ENCODE measurements around the gene PCYT1A. TPM values are rescaled to one million over a fixed set of nuclear protein-coding genes. Genes with fewer than 3 reads are reported as not detected.

Gene PCYT1A
- total RNA-seq, 1 experiment from 2014 or later: 91.2 TPM

DNA sequence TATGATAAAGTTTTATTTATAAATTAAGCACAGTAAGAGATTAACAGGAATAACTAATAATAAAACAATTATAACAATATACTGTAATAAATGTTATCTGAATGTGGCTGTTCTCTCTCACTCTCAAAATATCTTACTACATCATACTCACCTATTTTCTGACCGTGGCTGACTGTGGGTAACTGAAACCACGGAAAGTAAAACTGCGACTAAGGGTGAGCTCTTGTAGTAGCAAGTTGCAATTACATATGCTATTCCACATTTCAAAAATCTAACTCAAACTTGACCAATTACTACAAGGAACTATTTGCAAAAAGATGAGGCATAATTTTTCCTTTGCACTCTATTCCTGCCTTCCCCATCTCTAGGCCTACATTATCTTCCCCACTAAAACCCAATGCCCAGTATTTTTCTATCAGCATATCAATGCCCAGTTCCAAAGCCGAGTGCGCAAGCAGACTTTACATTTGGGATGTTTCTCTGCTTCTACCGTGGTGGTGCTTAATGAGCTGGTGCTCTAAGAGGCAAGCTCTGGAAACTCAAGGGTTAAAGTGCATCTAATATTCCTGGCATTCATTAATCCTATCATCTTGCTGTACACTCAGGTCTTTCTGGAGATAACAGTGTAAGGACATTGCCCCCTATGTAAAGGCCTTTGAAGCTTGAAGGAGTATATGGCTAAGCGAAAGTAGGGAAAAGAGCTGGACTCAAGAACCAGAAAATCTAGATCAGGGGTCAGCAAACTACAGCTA, 6.7 kb downstream of the PCYT1A start:
- Histone ChIP-seq H3K79me2 (ENCODE audit: low read depth) (peaks cover 87% of the 10 kb centered on the region), H3K9me2 (ENCODE audit: insufficient read depth) (no peaks in the 10 kb centered on the region), H3K27me3 (ENCODE audit: insufficient read depth, low read depth) (no peaks in the 10 kb centered on the region), H3K4me2 (no peak overlapping the region), H3K27ac (peak overlapping the region; percentile 14), H3K4me1 (replicated peaks; ENCODE audit: insufficient read depth) (peaks cover 35% of the 10 kb centered on the region), H4K20me1 (ENCODE audit: insufficient read depth) (no peaks in the 10 kb centered on the region), H3K9me3 (ENCODE audit: insufficient read depth, low read depth) (no peaks in the 10 kb centered on the region), H2AFZ (no peak overlapping the region), H3K4me3 (no peak overlapping the region), H3K36me3 (ENCODE audit: low read depth) (peaks cover 8% of the 10 kb centered on the region; the same call in 1 of the 2 replicates), H3F3A (ENCODE audit: insufficient read depth, low read depth) (peaks cover 35% of the 10 kb centered on the region)
- no TSS peak for BruUV-seq (replicated peaks)
- intact Hi-C loops (cut with micrococcal nuclease; ENCODE audit: unreplicated experiment): no loop called here
- ChIA-PET POLR2A (ENCODE audit: unreplicated experiment) (no interaction called here), CTCF (interaction anchor here (0.6 kb wide), 1 partner anchor 201 kb away, joined by 3 read pairs; no protein-coding TSS in a partner anchor)
- no peak for TF ChIP-seq EZH2 (IDR thresholded peaks at IDR 0.05; ENCODE audit: low read depth)
- TF ChIP-seq, protein P1, sequence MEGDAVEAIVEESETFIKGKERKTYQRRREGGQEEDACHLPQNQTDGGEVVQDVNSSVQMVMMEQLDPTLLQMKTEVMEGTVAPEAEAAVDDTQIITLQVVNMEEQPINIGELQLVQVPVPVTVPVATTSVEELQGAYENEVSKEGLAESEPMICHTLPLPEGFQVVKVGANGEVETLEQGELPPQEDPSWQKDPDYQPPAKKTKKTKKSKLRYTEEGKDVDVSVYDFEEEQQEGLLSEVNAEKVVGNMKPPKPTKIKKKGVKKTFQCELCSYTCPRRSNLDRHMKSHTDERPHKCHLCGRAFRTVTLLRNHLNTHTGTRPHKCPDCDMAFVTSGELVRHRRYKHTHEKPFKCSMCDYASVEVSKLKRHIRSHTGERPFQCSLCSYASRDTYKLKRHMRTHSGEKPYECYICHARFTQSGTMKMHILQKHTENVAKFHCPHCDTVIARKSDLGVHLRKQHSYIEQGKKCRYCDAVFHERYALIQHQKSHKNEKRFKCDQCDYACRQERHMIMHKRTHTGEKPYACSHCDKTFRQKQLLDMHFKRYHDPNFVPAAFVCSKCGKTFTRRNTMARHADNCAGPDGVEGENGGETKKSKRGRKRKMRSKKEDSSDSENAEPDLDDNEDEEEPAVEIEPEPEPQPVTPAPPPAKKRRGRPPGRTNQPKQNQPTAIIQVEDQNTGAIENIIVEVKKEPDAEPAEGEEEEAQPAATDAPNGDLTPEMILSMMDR (conservative IDR thresholded peaks at IDR 0.05): no peak
- DNase-seq: no peak

DNA sequence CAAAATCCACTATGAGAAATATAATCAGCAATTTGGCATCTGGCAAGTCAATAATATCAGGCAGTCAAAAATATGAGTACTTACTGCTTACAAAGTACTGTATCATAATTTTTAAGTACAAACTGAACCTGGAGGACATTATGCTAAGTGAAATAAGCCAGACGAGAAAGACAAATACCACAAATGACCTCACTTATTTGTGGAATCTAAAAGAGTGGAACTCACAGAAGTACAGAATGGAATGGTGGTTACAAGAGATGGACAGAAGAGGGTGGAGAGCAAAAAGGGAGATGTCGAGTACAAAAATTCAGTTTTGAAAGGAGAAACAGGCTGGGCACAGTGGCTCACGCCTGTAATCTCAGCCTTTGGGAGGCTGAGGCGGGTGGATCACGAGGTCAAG, 12.4 kb downstream of the PCYT1A start:
- DNase-seq: no peak
- H3F3A ChIP-seq (ENCODE audit: insufficient read depth, low read depth): peaks cover 31% of the 10 kb centered on the region
- no TSS peak for BruUV-seq (replicated peaks)
- ChIA-PET POLR2A (ENCODE audit: unreplicated experiment) (interaction anchor here (0.7 kb wide), 2 partner anchors 40 to 161 kb away, joined by 4 to 14 read pairs; no protein-coding TSS in a partner anchor), CTCF (no interaction called here)
- intact Hi-C loops (cut with micrococcal nuclease; ENCODE audit: unreplicated experiment): no loop called here
- H2AFZ ChIP-seq: no peak overlapping the region
- peaks cover 11% of the 10 kb centered on the region; the same call in 1 of the 2 replicates for H3K36me3 ChIP-seq (ENCODE audit: low read depth)
- H3K79me2 ChIP-seq (ENCODE audit: low read depth): peaks cover 67% of the 10 kb centered on the region
- no peaks in the 10 kb centered on the region for H4K20me1 ChIP-seq (ENCODE audit: insufficient read depth)
- H3K4me3 ChIP-seq: no peak overlapping the region
- TF ChIP-seq, protein P1 (conservative IDR thresholded peaks at IDR 0.05): no peak
- TF ChIP-seq EZH2 (IDR thresholded peaks at IDR 0.05; ENCODE audit: low read depth): no peak
- H3K4me1 ChIP-seq (replicated peaks; ENCODE audit: insufficient read depth): peaks cover 33% of the 10 kb centered on the region
- peak overlapping the region; percentile 27 for H3K4me2 ChIP-seq
- peak overlapping the region; percentile 59 for H3K27ac ChIP-seq
- H3K9me2 ChIP-seq (ENCODE audit: insufficient read depth): no peaks in the 10 kb centered on the region
- H3K9me3 ChIP-seq (ENCODE audit: insufficient read depth, low read depth): no peaks in the 10 kb centered on the region
- no peaks in the 10 kb centered on the region for H3K27me3 ChIP-seq (ENCODE audit: insufficient read depth, low read depth)

DNA sequence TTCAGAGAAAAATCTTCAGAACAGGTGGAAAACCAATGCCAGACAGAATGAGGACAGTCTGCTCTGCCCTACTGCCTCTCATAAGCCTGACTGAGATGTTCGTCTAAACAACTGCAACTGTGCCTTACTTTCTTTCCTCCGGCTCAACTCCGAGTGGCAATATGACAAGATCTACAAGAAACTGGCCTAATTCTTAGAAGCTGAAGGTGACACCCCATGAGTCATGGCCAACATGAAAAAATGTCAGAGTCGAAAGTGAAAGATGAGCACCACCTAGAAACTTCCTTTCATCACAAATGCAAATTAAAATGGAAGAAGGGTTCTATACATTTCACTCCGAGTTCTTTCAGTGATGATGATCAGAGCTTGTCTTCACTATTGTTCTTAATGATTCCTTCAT, 12.9 kb downstream of the PCYT1A start:
- Histone ChIP-seq H3K27me3 (ENCODE audit: insufficient read depth, low read depth) (no peaks in the 10 kb centered on the region), H3K9me2 (ENCODE audit: insufficient read depth) (no peaks in the 10 kb centered on the region), H4K20me1 (ENCODE audit: insufficient read depth) (no peaks in the 10 kb centered on the region), H3K4me3 (no peak overlapping the region), H3K36me3 (ENCODE audit: low read depth) (peaks cover 15% of the 10 kb centered on the region; the same call in 1 of the 2 replicates), H3K9me3 (ENCODE audit: insufficient read depth, low read depth) (no peaks in the 10 kb centered on the region), H3K4me1 (replicated peaks; ENCODE audit: insufficient read depth) (peaks cover 27% of the 10 kb centered on the region), H3K79me2 (ENCODE audit: low read depth) (peaks cover 65% of the 10 kb centered on the region), H3K4me2 (peak overlapping the region; percentile 27), H3F3A (ENCODE audit: insufficient read depth, low read depth) (peaks cover 26% of the 10 kb centered on the region), H2AFZ (no peak overlapping the region), H3K27ac (peak overlapping the region; percentile 59)
- POLR2A ChIA-PET (ENCODE audit: unreplicated experiment): interaction anchor here (0.5 kb wide), 1 partner anchor 64 kb away, joined by 3 read pairs; the partner anchor contains the start of gene TM4SF19
- peak; percentile 45 to 79 for DNase-seq
- no peak for TF ChIP-seq EZH2 (IDR thresholded peaks at IDR 0.05; ENCODE audit: low read depth)
- TF ChIP-seq, protein P1 (conservative IDR thresholded peaks at IDR 0.05): no peak
- CTCF ChIA-PET: interaction anchor here (0.7 kb wide), 1 partner anchor 527 kb away, joined by 3 read pairs; no protein-coding TSS in a partner anchor
- intact Hi-C loops (cut with micrococcal nuclease; ENCODE audit: unreplicated experiment): no loop called here
- BruUV-seq (replicated peaks): no TSS peak
